GM19468 (cell line): ENCODE results near the gene JAZF1.
A peak's percentile ranks its signal among the peaks of the same experiment; 100 is the strongest.

ENCODE experiments used
- ATAC-seq: cut with Tn5 transposase; IDR thresholded peaks from one replicate; pipeline ENCODE4 v1.9.1; 2021; ENCODE audit warnings: mild to moderate bottlenecking, moderate library complexity, moderate number of reproducible peaks; ENCODE audit not compliant: unreplicated experiment; ENCODE audit errors: extremely low read depth

Gene JAZF1

GRCh38 chr7:28083164-28083997 lies 97.2 kb downstream of the JAZF1 start:
- ATAC-seq = no peak

- ATAC-seq = no peak
Observed at GRCh38 chr7:28082071-28082470, 98.5 kb downstream of the JAZF1 start.

DNA sequence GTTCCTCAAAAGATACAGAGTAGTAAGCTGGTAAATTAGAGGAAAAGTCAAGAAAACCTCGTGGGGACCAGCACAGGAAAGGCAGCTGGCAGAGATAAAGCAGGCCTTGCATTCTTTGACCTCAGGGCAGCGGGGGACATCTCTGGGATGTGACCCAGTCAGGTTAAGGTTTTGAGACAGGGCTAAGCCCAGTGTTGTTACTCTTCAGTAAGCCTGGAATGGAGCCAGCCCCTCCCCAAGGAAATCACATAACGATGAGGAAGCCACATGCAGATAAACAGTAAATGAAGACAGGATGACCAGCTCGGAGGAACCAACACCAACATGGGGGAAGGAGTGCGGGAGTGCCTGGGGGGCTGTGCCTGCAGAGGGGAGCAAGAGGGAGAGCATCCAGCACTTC lies 99.6 kb downstream of the JAZF1 start:
- ATAC-seq = no peak

DNA sequence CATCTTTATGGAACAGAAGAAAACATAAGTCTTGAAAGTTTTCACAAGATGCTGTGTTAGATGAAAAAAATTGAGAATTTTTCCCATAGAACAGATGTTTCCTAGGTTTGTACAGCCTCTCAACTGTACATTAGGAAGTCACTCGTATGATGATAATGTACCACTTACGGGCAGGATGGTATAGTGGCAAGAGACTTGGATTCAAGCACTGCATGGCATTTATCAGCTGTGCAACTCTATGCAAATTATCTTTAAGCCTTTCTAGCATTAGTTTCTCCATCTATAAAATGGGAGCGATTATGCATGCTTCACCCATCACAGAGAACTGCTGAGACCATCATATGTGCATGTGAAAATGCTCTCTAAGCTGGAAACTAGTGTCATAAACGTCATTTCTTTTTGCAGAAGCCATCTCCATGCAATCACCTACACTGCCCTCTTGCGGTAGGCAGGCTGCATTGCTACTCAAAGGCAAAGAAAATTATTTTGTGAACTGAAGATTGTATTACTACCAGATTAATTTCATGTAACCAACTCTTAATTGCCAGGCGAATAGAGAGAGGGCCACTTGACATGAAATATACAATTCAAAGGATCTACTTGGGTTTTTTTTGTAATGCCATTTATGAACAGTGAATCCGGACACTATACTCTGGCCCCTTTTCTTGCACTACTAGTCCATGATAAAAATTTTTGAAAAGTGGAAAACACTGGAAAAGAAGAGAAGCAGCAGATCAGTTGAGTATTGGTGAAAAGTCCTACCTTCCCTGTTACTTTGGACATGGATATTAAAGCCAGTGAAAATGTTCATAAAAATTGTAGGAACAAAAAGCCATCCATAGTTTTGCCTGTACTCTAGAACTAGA lies 102.3 kb downstream of the JAZF1 start:
- no peak for ATAC-seq

DNA sequence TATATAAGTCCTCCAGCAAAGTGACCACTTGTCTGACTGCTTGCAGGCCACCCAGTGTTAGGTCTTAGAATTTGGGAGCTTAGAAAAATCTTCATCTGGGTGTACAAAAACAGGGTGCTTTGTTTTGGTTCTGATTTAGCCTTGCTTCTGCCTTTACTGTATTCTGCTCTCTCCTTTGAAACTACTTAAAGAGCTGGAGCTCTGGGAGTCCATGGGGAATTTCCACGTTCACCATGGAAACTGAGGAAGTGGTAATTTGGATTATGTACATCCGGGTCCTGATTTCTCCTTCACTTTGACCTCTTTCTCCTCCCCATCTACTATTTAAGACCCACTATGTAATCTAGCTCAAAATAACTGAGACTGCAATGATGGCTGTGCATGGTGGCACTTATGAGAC lies 103.0 kb downstream of the JAZF1 start:
- ATAC-seq = no peak

- no peak for ATAC-seq
Observed at GRCh38 chr7:28076423-28077200, 104.0 kb downstream of the JAZF1 start.

- ATAC-seq = no peak
Observed at GRCh38 chr7:28075674-28076358, 104.8 kb downstream of the JAZF1 start.

GRCh38 chr7:28072876-28073514 lies 107.6 kb downstream of the JAZF1 start:
- no peak for ATAC-seq

GRCh38 chr7:28071570-28071969 lies 109.0 kb downstream of the JAZF1 start:
- no peak for ATAC-seq

GRCh38 chr7:28070297-28071055 lies 110.1 kb downstream of the JAZF1 start:
- no peak for ATAC-seq

- no peak for ATAC-seq
Observed at GRCh38 chr7:28069807-28070206, 110.8 kb downstream of the JAZF1 start.

GRCh38 chr7:28069388-28069787 lies 111.2 kb downstream of the JAZF1 start:
- ATAC-seq = no peak

GRCh38 chr7:28068811-28069216 lies 111.8 kb downstream of the JAZF1 start:
- ATAC-seq = no peak

GRCh38 chr7:28067171-28067570 lies 113.4 kb downstream of the JAZF1 start:
- no peak for ATAC-seq

DNA sequence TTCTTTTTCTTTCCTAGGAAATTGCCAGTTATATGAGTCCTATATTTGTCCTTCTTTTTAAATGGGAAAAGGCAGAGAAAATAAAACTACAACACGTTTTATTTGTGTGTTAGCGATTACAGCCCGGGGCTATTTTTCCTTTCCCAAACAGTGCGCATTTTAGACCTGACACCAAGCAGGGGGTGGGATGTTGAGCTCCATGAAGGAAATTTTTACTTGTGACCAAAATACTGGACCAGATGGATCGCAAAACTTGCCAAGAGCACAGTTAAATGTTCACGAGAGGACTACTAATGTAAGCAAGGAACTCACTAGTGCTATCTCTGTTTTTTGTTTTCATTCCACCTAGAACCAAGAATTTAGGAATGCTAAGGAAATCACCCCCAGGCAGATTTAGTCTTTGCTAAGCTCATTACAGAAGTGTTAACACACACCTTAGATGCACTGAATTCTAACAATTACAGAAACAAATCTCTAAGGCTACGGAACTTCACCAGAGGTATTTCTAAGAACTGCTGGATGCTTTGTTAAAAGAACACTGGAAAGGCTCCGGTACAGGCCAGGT lies 114.8 kb downstream of the JAZF1 start:
- no peak for ATAC-seq

- no peak for ATAC-seq
Observed at GRCh38 chr7:28065308-28065707, 115.3 kb downstream of the JAZF1 start.

DNA sequence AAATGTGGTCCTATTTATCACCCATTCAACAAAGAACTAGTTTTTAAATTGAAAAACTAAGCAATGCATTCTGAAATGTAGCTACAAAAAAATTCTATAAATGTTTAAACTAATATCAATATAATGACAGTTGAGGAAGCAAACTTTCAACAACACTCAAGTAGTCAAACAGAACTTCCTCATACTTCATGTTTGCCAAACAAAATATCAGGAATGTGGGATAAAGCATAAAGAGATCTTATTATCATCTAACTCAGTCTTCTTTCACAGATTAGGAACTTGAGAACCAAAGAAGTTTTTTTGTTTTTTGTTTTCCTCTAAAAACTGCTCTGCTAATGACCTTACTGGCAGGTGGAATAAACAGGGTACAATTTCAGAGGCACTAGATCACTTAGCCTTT lies 116.2 kb downstream of the JAZF1 start:
- ATAC-seq = no peak

DNA sequence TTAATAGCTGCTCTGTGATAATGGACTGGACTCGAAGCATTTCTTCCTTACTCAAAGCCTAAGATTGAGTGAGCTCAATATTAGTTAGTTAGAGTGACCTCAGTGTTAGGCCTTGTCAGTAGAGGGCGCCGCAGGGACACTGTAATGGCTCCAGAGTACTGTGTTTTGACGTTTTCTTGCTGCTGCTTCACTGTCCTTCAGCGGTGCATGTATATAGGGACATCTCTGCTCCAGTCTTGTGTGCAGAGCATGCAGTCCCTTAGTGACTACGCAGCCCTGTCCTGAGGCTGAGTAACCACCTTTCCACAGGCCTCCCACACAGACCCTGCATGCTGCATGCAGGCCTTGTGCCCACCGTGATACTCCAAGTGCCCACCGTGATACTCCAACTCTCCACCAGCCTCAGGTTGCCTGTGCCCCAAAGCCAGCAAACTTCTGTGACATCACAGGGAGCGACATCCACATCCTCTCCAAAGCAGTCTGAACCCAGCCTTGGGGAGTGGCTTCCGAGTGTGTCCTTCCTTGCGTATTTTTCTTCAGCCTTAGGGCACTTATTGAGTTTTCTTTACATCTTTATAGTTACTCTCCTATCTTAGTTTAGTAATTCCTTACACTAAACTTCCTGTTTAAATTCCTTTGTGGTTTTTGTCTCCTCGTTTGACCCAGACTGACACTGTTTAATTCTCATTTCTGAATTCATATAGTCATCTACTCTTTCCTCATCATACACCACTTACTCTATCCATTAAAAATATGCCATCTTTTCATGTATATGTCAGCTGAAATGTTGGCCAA lies 118.2 kb downstream of the JAZF1 start:
- ATAC-seq = peak; percentile 46
